K562 (cell line): Measurements from ENCODE around the gene ELAVL3. TPM values are rescaled to one million over a fixed set of nuclear protein-coding genes. Genes with fewer than 3 reads are reported as not detected.

Source experiments
- CHAMP1 ChIP-seq: fragments of 450-650 bp; IDR thresholded peaks from 2 replicates; pipeline ENCODE4 v1.6.1; 2016; ENCODE audit warnings: mild to moderate bottlenecking
- CHD7 ChIP-seq: fragments of 200-600 bp; sonication (generic); IDR thresholded peaks from one replicate; pipeline ENCODE4 v1.6.1; 2012; ENCODE audit warnings: mild to moderate bottlenecking, low read depth, low read length, inconsistent platforms
- CREB3 ChIP-seq: fragments of 450-650 bp; conservative IDR thresholded peaks from 2 replicates; pipeline ENCODE4 v1.6.1; 2016; ENCODE audit warnings: missing genetic modification characterization, low read depth, mild to moderate bottlenecking, missing compliant biosample characterization, moderate library complexity
- HMBOX1 ChIP-seq: sonication (generic); IDR thresholded peaks from 2 replicates; pipeline ENCODE4 v1.6.1; 2016
- KAT7 ChIP-seq: sonication (generic); formaldehyde crosslinking; IDR thresholded peaks from 2 replicates; pipeline ENCODE4 v1.8.0; 2022; ENCODE audit warnings: missing genetic modification reagents, mild to moderate bottlenecking, borderline replicate concordance
- MAZ ChIP-seq, 2 experiments: fragments of 450-650 bp in 1 of 2; sonication (generic) in 1 of 2; formaldehyde crosslinking; IDR thresholded peaks in 1 of 2; conservative IDR thresholded peaks in 1 of 2; 2 replicates each; pipeline versions ENCODE4 v1.4.0 to v1.5.0; 2020; ENCODE audit warnings: mild to moderate bottlenecking in 1 of 2, missing genetic modification reagents in 1 of 2
- PHF20 ChIP-seq: fragments of 450-650 bp; IDR thresholded peaks from 2 replicates; pipeline ENCODE4 v1.6.1; 2018; ENCODE audit not compliant: partially characterized antibody
- POLR2AphosphoS2 ChIP-seq: IDR thresholded peaks from 2 replicates; pipeline ENCODE4 v1.6.1; 2012; ENCODE audit warnings: low read length, improper control_type of control experiment
- RAD51 ChIP-seq: fragments of 450-650 bp; IDR thresholded peaks from 2 replicates; pipeline ENCODE4 v1.7.1; 2016; ENCODE audit warnings: low read depth, mild to moderate bottlenecking, borderline replicate concordance
- ZNF586 ChIP-seq: fragments of 450-650 bp; formaldehyde crosslinking; conservative IDR thresholded peaks from 2 replicates; pipeline ENCODE4 v1.4.0; 2020; ENCODE audit warnings: mild to moderate bottlenecking, moderate library complexity
- polyA plus RNA-seq, 8 experiments: library from polyadenylated mRNA; depleted of rRNA in 4 of 8; stranded (reverse) in 5 of 8; unstranded in 3 of 8; fragments of >200 nt; fragmentation: Nextera tagmentation in 2 of 8; fragmentation: Illumina TruSeq in 1 of 8; extraction: Ambion mirVana in 2 of 8; extraction: Trizol in 1 of 8; gene quantifications; 2 replicates each; pipeline versions ENCODE4 v1.2.1 to v1.2.3, GENCODE V29; 2011 to 2014; ENCODE audit warnings: inconsistent platforms in 1 of 8, missing spikeins in 1 of 8
- total RNA-seq, 7 experiments: library from RNA; depleted of rRNA in 6 of 7; stranded (reverse); fragments of >200 nt in 6 of 7; fragmentation: Illumina TruSeq in 2 of 7; extraction: Trizol in 2 of 7; gene quantifications; 2 replicates each; pipeline versions ENCODE4 v1.2.1 to v1.2.3, GENCODE V29; 2011 to 2021; ENCODE audit warnings: low replicate concordance in 1 of 7

Gene ELAVL3
- total and polyA plus RNA-seq, 9 of the 15 experiments (the other 6 are each of a cell fraction or from before 2014, with no cell fraction given) = not detected

- TF ChIP-seq CHD7 = no peak
- TF ChIP-seq RAD51 = no peak
- TF ChIP-seq POLR2AphosphoS2 = no peak
- peak; percentile 82 for TF ChIP-seq HMBOX1
- TF ChIP-seq PHF20 = peak; percentile 100
- TF ChIP-seq MAZ (CRISPR knock-in tag; conservative IDR thresholded peaks at IDR 0.05 in 1 of 2, IDR thresholded peaks at IDR 0.05 in 1 of 2) = peak; percentile 59 to 67; a peak in 3 of 4 replicates
- no peak for TF ChIP-seq ZNF586 (CRISPR knock-in tag)
- TF ChIP-seq CREB3 (tag) = no peak
- TF ChIP-seq KAT7 = peak; percentile 63; the same call in 1 of the 2 replicates
- no peak for TF ChIP-seq CHAMP1
Measured at GRCh38 chr19:11528551-11529341, 47.9 kb upstream of the ELAVL3 start, which contains the start of gene ECSIT (continued).
